ENCODE measurements around the gene FAM83B.

DNA sequence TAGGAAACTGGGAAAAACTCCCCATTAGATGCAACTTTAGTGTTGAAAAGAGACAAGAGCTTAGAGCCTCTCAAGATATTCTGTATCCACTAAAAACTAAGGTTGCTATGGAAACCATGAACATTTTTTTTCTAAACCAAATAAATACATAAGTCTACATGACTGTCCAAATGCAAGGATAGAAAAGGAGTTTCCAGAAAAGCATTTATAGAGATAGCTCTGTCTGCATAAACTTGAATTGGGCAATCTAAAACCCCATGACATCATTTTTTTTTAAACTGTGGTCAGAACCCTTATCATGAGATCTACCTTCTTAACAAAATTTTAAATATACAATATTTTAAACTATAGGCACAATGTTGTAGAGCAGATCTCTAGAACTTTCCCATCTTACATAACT is 36.4 kb upstream of the FAM83B start:
- TF ChIP-seq CTCF (IDR thresholded peaks at IDR 0.05; ENCODE audit: insufficient read depth, low read length, poor library complexity, severe bottlenecking) = no peak
- TF ChIP-seq EZH2phosphoT487 (conservative IDR thresholded peaks at IDR 0.05; ENCODE audit: low read length) = no peak

All from SU-DHL-6 (cell line).